Renal cortical epithelial cell (primary cell): ENCODE data around the gene LRIG2. TPM values are rescaled to one million over a fixed set of nuclear protein-coding genes. Genes with fewer than 3 reads are reported as not detected.
"Not testable (repeated sequence)": the region's sequence is repeated elsewhere in the genome, so short reads cannot be mapped to it uniquely, and the experiment has no call there.

Experiments used
- DNase-seq: peaks from one replicate; pipeline ENCODE4 v3.0.0-alpha.2; 2011; ENCODE audit warnings: low read depth
- total RNA-seq: library from RNA; depleted of rRNA; stranded (reverse); fragments of >200 nt; gene quantifications from 2 replicates; pipeline ENCODE4 v1.2.3, GENCODE V29; 2014

Gene LRIG2
- total RNA-seq, 1 donor from 2014 or later, result 23.3 TPM

- DNase-seq, result not testable (repeated sequence)
Measured at GRCh38 chr1:113063456-113063855, 9.5 kb upstream of the LRIG2 start.

- DNase-seq, result no peak
Measured at GRCh38 chr1:113072141-113072756, 749 bp upstream of the LRIG2 start.

GRCh38 chr1:113073479-113073950, 517 bp downstream of the LRIG2 start:
- DNase-seq, result peak; percentile 34

- DNase-seq, result peak; percentile 69
Measured at GRCh38 chr1:113074237-113074636, 1.2 kb downstream of the LRIG2 start.

- not testable (repeated sequence) for DNase-seq
Measured at GRCh38 chr1:113077978-113078377, 5.0 kb downstream of the LRIG2 start.

GRCh38 chr1:113086541-113086940, 13.5 kb downstream of the LRIG2 start:
- DNase-seq, result peak; percentile 18

GRCh38 chr1:113088972-113089371, 16.0 kb downstream of the LRIG2 start:
- peak; percentile 10 for DNase-seq

GRCh38 chr1:113090051-113090450, 17.1 kb downstream of the LRIG2 start:
- DNase-seq, result no peak

- peak; percentile 29 for DNase-seq
Measured at GRCh38 chr1:113091988-113092594, 19.1 kb downstream of the LRIG2 start.

- no peak for DNase-seq
Measured at GRCh38 chr1:113094506-113094905, 21.5 kb downstream of the LRIG2 start.

- DNase-seq, result no peak
Measured at GRCh38 chr1:113095790-113096455, 22.9 kb downstream of the LRIG2 start.

- DNase-seq, result no peak
Measured at GRCh38 chr1:113096493-113096892, 23.5 kb downstream of the LRIG2 start.

GRCh38 chr1:113101588-113101987, 28.6 kb downstream of the LRIG2 start:
- no peak for DNase-seq

GRCh38 chr1:113103048-113103447, 30.1 kb downstream of the LRIG2 start:
- DNase-seq, result no peak

GRCh38 chr1:113103977-113104376, 31.0 kb downstream of the LRIG2 start:
- no peak for DNase-seq

GRCh38 chr1:113106910-113107309, 33.9 kb downstream of the LRIG2 start:
- DNase-seq, result no peak

GRCh38 chr1:113109908-113110554, 37.0 kb downstream of the LRIG2 start:
- no peak for DNase-seq

- DNase-seq, result no peak
Measured at GRCh38 chr1:113118266-113118665, 45.3 kb downstream of the LRIG2 start.

GRCh38 chr1:113123737-113124136, 50.7 kb downstream of the LRIG2 start:
- no peak for DNase-seq

GRCh38 chr1:113124366-113124765, 51.4 kb downstream of the LRIG2 start:
- DNase-seq, result no peak

GRCh38 chr1:113125517-113125916, 52.5 kb downstream of the LRIG2 start:
- DNase-seq, result no peak

GRCh38 chr1:113126207-113126606, 53.2 kb downstream of the LRIG2 start:
- DNase-seq, result no peak

GRCh38 chr1:113128116-113128515, 55.1 kb downstream of the LRIG2 start:
- DNase-seq, result no peak
